ENCODE data around the gene EPN1.

EPN1 gene

DNA sequence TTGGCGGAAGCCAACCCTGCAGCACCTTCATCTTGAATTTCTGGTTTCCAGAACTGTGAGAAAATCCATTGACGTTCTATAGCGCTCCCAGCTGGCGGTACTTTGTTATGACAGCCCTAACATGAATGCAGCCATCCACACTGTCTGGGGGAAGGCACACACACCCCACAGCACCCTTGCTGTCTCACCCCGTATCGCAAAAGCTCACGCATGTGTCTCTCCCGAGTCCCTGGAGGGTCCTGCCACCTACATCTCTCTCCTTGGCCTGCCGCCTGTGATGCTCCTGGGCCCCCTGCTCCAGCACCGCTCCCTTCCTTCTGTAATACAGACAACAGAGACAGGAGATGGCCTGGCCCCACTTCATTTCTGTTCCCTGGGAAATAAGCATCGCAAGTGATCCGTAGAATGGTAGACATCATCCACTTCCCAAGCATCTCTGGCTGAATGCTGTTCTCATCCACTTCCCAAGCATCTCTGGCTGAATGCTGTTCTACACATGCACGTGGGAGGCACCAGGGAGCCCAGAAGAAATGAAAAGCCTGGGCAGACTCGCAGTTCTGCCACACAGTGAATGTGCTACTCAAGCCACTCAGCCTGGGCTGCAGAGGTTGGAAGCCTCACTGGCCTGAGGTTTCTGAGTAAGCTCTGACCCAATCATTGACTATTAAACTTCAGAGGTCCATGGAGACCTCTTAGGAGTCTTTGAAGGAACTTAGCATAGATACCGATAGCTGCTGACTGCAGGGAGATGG is 29.6 kb downstream of the EPN1 start:
- no peak overlapping the region for H4K8ac ChIP-seq (ENCODE audit: low read length)
- no peak overlapping the region for H2BK12ac ChIP-seq (ENCODE audit: low read length in 2 of 2)
- H3K27ac ChIP-seq (ENCODE audit: low read length, poor library complexity, severe bottlenecking): no peak overlapping the region
- H3K4ac ChIP-seq (ENCODE audit: low read depth in 1 of 2, low read length in 2 of 2): no peak overlapping the region
- no peak overlapping the region for H4K91ac ChIP-seq (ENCODE audit: low read length)
- no peak overlapping the region for H3K4me2 ChIP-seq (ENCODE audit: low read length, poor library complexity, severe bottlenecking)
- no peak overlapping the region for H2BK5ac ChIP-seq (ENCODE audit: low read depth, low read length, poor library complexity, severe bottlenecking)
- no peak overlapping the region for H3K9ac ChIP-seq (ENCODE audit: low read length)
- no peak overlapping the region for H3K18ac ChIP-seq (ENCODE audit: low read depth in 1 of 2, low read length in 2 of 2)
- H3K79me1 ChIP-seq (replicated peaks; ENCODE audit: low read length, poor library complexity, severe bottlenecking): peaks cover 4% of the 10 kb centered on the region
- H3K14ac ChIP-seq (ENCODE audit: low read length in 2 of 2): no peak overlapping the region
- no peak overlapping the region for H3K4me3 ChIP-seq (ENCODE audit: insufficient read depth in 1 of 2, low read depth in 1 of 2, low read length in 2 of 2)
- DNase-seq: no peak
- no peak overlapping the region for H2BK15ac ChIP-seq (ENCODE audit: low read depth, poor library complexity, severe bottlenecking)
- no peak overlapping the region for H2BK120ac ChIP-seq (ENCODE audit: low read depth, low read length)
- H3K36me3 ChIP-seq (ENCODE audit: control insufficient read depth in 1 of 2, insufficient read depth in 2 of 2, low read depth in 1 of 2, low read length in 2 of 2): peaks cover 24 to 37% of the 10 kb centered on the region in 2 experiments
- 96% methylated on average over 15 of the region's 15 CpGs for WGBS
- no peaks in the 10 kb centered on the region for H3K9me3 ChIP-seq (ENCODE audit: control insufficient read depth, low read length)
- H2AFZ ChIP-seq (ENCODE audit: low read depth, low read length): no peak overlapping the region
- no peaks in the 10 kb centered on the region for H3K27me3 ChIP-seq (ENCODE audit: control insufficient read depth in 1 of 2, insufficient read depth in 1 of 2, low read length in 2 of 2)
- no peak overlapping the region for H2AK5ac ChIP-seq (ENCODE audit: low read length, severe bottlenecking)
- no peak overlapping the region for H3K23ac ChIP-seq (ENCODE audit: low read length in 2 of 2)
- no peaks in the 10 kb centered on the region for H3K4me1 ChIP-seq (ENCODE audit: control insufficient read depth, insufficient read depth, low read depth, low read length)

DNA sequence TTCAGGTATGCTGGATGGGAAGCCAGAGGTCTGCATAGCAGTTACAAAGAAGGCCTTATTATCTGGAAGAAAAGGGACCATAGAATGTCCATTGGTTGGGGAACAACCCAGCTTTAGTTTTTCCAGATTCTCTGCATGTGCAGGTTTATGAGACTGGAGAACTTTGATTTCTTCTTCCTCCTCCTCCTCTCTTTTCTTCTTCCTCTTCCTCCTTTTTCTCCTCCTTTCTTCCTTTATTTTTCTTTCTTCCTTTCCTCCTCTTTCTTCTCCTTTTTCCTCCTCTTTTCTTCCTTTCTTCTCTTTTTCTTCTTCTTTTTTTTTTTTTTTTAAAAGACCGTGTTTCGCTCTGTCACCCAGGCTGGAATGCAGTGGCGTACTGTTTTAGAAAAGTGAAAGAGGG is 30.9 kb downstream of the EPN1 start:
- H2BK15ac ChIP-seq (ENCODE audit: low read depth, poor library complexity, severe bottlenecking): no peak overlapping the region
- H3K27me3 ChIP-seq (ENCODE audit: control insufficient read depth in 1 of 2, insufficient read depth in 1 of 2, low read length in 2 of 2): no peaks in the 10 kb centered on the region
- DNase-seq: no peak
- H3K14ac ChIP-seq (ENCODE audit: low read length in 2 of 2): no peak overlapping the region
- no peak overlapping the region for H2AFZ ChIP-seq (ENCODE audit: low read depth, low read length)
- no peak overlapping the region for H3K18ac ChIP-seq (ENCODE audit: low read depth in 1 of 2, low read length in 2 of 2)
- H3K4me2 ChIP-seq (ENCODE audit: low read length, poor library complexity, severe bottlenecking): no peak overlapping the region
- no peak overlapping the region for H4K8ac ChIP-seq (ENCODE audit: low read length)
- peaks cover 4% of the 10 kb centered on the region for H3K79me1 ChIP-seq (replicated peaks; ENCODE audit: low read length, poor library complexity, severe bottlenecking)
- no peak overlapping the region for H3K23ac ChIP-seq (ENCODE audit: low read length in 2 of 2)
- no peaks in the 10 kb centered on the region for H3K4me1 ChIP-seq (ENCODE audit: control insufficient read depth, insufficient read depth, low read depth, low read length)
- no peaks in the 10 kb centered on the region for H3K9me3 ChIP-seq (ENCODE audit: control insufficient read depth, low read length)
- H3K36me3 ChIP-seq (ENCODE audit: control insufficient read depth in 1 of 2, insufficient read depth in 2 of 2, low read depth in 1 of 2, low read length in 2 of 2): peaks cover 18 to 28% of the 10 kb centered on the region in 2 experiments
- H3K27ac ChIP-seq (ENCODE audit: low read length, poor library complexity, severe bottlenecking): no peak overlapping the region
- no peak overlapping the region for H2BK120ac ChIP-seq (ENCODE audit: low read depth, low read length)
- no peak overlapping the region for H2BK5ac ChIP-seq (ENCODE audit: low read depth, low read length, poor library complexity, severe bottlenecking)
- no peak overlapping the region for H3K4ac ChIP-seq (ENCODE audit: low read depth in 1 of 2, low read length in 2 of 2)
- 90% methylated on average over 3 of the region's 3 CpGs for WGBS
- no peak overlapping the region for H2AK5ac ChIP-seq (ENCODE audit: low read length, severe bottlenecking)
- H4K91ac ChIP-seq (ENCODE audit: low read length): no peak overlapping the region
- H3K4me3 ChIP-seq (ENCODE audit: insufficient read depth in 1 of 2, low read depth in 1 of 2, low read length in 2 of 2): no peak overlapping the region
- no peak overlapping the region for H3K9ac ChIP-seq (ENCODE audit: low read length)
- no peak overlapping the region for H2BK12ac ChIP-seq (ENCODE audit: low read length in 2 of 2)

DNA sequence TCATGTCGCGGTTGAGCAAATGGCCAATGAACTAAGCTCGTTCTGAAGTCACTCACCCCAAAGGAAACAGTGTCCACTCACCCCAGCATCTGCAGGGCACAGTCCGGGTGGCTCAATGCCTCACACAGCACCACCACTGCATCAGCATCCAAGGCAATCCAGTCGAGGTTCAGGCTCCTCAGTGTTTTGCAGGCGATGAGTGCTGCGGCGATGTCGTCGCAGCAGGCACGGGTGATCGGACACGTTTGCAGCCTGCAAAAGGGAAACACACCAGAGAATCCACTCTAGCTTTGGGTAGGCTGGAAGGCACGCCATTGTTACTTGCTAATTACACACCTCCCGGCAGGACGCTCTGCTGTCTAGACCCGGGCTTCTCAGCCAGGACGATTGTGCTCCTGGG is 36.7 kb downstream of the EPN1 start:
- 89% methylated on average over 18 of the region's 18 CpGs for WGBS
- Histone ChIP-seq H4K8ac (ENCODE audit: low read length) (no peak overlapping the region), H3K9me3 (ENCODE audit: control insufficient read depth, low read length) (peaks cover 5% of the 10 kb centered on the region), H3K27ac (ENCODE audit: low read length, poor library complexity, severe bottlenecking) (no peak overlapping the region), H2BK5ac (ENCODE audit: low read depth, low read length, poor library complexity, severe bottlenecking) (no peak overlapping the region), H3K79me1 (replicated peaks; ENCODE audit: low read length, poor library complexity, severe bottlenecking) (no peaks in the 10 kb centered on the region), H2AK5ac (ENCODE audit: low read length, severe bottlenecking) (no peak overlapping the region), H2BK120ac (ENCODE audit: low read depth, low read length) (no peak overlapping the region), H3K27me3 (ENCODE audit: control insufficient read depth in 1 of 2, insufficient read depth in 1 of 2, low read length in 2 of 2) (no peaks in the 10 kb centered on the region), H3K4me2 (ENCODE audit: low read length, poor library complexity, severe bottlenecking) (no peak overlapping the region), H3K36me3 (ENCODE audit: control insufficient read depth in 1 of 2, insufficient read depth in 2 of 2, low read depth in 1 of 2, low read length in 2 of 2) (no peaks in the 10 kb centered on the region), H3K9ac (ENCODE audit: low read length) (no peak overlapping the region), H3K4me1 (ENCODE audit: control insufficient read depth, insufficient read depth, low read depth, low read length) (no peaks in the 10 kb centered on the region), H3K4me3 (ENCODE audit: insufficient read depth in 1 of 2, low read depth in 1 of 2, low read length in 2 of 2) (no peak overlapping the region), H3K23ac (ENCODE audit: low read length in 2 of 2) (no peak overlapping the region), H3K18ac (ENCODE audit: low read depth in 1 of 2, low read length in 2 of 2) (no peak overlapping the region), H2BK12ac (ENCODE audit: low read length in 2 of 2) (no peak overlapping the region), H3K4ac (ENCODE audit: low read depth in 1 of 2, low read length in 2 of 2) (no peak overlapping the region), H3K14ac (ENCODE audit: low read length in 2 of 2) (no peak overlapping the region), H2BK15ac (ENCODE audit: low read depth, poor library complexity, severe bottlenecking) (no peak overlapping the region), H2AFZ (ENCODE audit: low read depth, low read length) (no peak overlapping the region), H4K91ac (ENCODE audit: low read length) (no peak overlapping the region)
- no peak for DNase-seq

DNA sequence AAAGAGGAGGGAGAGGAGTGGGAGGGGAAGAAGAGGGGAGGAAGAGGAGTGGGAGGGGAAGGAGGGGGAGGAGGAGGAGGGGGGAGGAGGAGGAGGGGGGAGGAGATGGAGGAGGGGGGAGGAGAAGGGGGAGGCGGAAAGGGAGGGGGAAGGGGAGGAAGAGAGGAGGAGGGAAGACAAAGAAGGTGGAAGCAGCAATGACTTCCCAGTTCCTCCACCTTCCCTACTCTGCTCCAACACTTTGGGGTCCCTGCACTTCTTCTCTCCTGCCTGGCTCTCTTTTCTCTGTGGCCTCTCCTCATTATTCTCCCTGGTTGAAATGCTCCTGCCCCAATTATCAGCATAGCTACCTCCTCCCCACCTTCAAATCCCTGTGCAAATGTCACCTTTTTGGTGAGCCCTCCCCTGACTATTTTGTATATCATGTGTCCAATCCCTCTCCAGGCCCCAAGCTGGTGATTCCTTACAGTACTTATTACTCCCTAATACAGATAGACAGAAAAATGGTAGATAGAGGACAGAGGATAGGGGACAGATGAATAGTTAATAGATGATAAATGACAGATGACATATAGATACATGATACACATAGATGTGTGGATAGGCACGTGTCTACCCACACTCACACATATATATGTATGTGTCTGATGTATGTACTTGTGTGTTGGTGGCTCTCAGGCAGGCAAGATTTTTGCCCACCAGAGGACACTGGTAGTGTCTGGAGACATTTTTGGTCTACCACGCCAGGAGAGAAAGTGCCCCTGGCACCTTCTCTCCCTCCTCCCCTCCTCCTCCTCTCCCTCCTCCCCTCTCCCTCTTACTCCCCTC is 38.0 kb downstream of the EPN1 start:
- no peak overlapping the region for H3K18ac ChIP-seq (ENCODE audit: low read depth in 1 of 2, low read length in 2 of 2)
- H3K27me3 ChIP-seq (ENCODE audit: control insufficient read depth in 1 of 2, insufficient read depth in 1 of 2, low read length in 2 of 2): no peaks in the 10 kb centered on the region
- no peak overlapping the region for H3K4me2 ChIP-seq (ENCODE audit: low read length, poor library complexity, severe bottlenecking)
- no peak overlapping the region for H4K8ac ChIP-seq (ENCODE audit: low read length)
- no peak overlapping the region for H2BK120ac ChIP-seq (ENCODE audit: low read depth, low read length)
- no peak overlapping the region for H3K27ac ChIP-seq (ENCODE audit: low read length, poor library complexity, severe bottlenecking)
- H3K79me1 ChIP-seq (replicated peaks; ENCODE audit: low read length, poor library complexity, severe bottlenecking): no peaks in the 10 kb centered on the region
- no peak overlapping the region for H2BK12ac ChIP-seq (ENCODE audit: low read length in 2 of 2)
- H3K9ac ChIP-seq (ENCODE audit: low read length): no peak overlapping the region
- no peak overlapping the region for H2AK5ac ChIP-seq (ENCODE audit: low read length, severe bottlenecking)
- H3K23ac ChIP-seq (ENCODE audit: low read length in 2 of 2): no peak overlapping the region
- H2AFZ ChIP-seq (ENCODE audit: low read depth, low read length): no peak overlapping the region
- WGBS: no CpG with 5 or more reads among the region's 3 CpGs
- no peak overlapping the region for H3K14ac ChIP-seq (ENCODE audit: low read length in 2 of 2)
- H2BK15ac ChIP-seq (ENCODE audit: low read depth, poor library complexity, severe bottlenecking): no peak overlapping the region
- H3K4me1 ChIP-seq (ENCODE audit: control insufficient read depth, insufficient read depth, low read depth, low read length): no peaks in the 10 kb centered on the region
- H3K9me3 ChIP-seq (ENCODE audit: control insufficient read depth, low read length): peaks cover 9% of the 10 kb centered on the region
- H4K91ac ChIP-seq (ENCODE audit: low read length): no peak overlapping the region
- H3K4ac ChIP-seq (ENCODE audit: low read depth in 1 of 2, low read length in 2 of 2): no peak overlapping the region
- H3K36me3 ChIP-seq (ENCODE audit: control insufficient read depth in 1 of 2, insufficient read depth in 2 of 2, low read depth in 1 of 2, low read length in 2 of 2): no peaks in the 10 kb centered on the region
- no peak for DNase-seq
- no peak overlapping the region for H2BK5ac ChIP-seq (ENCODE audit: low read depth, low read length, poor library complexity, severe bottlenecking)
- H3K4me3 ChIP-seq (ENCODE audit: insufficient read depth in 1 of 2, low read depth in 1 of 2, low read length in 2 of 2): no peak overlapping the region

Data from mesenchymal stem cell (in vitro differentiated cells and primary cell).